K562 (cell line): Measurements from ENCODE around the gene CD68. TPM values are rescaled to one million over a fixed set of nuclear protein-coding genes. Genes with fewer than 3 reads are reported as not detected.

ENCODE experiments used
- C11orf30 ChIP-seq: fragments of 450-650 bp; IDR thresholded peaks from 2 replicates; pipeline ENCODE4 v1.6.1; 2016; ENCODE audit warnings: low read depth, mild to moderate bottlenecking
- DEAF1 ChIP-seq: fragments of 450-650 bp; formaldehyde crosslinking; IDR thresholded peaks from 2 replicates; pipeline ENCODE4 v1.4.0; 2020; ENCODE audit warnings: mild to moderate bottlenecking, moderate library complexity
- E2F8 ChIP-seq: fragments of 450-650 bp; IDR thresholded peaks from 2 replicates; pipeline ENCODE4 v1.7.1; 2018; ENCODE audit warnings: mild to moderate bottlenecking, low read depth; ENCODE audit not compliant: partially characterized antibody
- ETV1 ChIP-seq: fragments of 450-650 bp; conservative IDR thresholded peaks from 2 replicates; pipeline ENCODE4 v1.6.1; 2016; ENCODE audit warnings: missing genetic modification characterization, control low read depth, low read depth, missing compliant biosample characterization
- FIP1L1 ChIP-seq: fragments of 200-400 bp; formaldehyde crosslinking; IDR thresholded peaks from 2 replicates; pipeline ENCODE4 v1.6.1; 2018; ENCODE audit warnings: mild to moderate bottlenecking, low read depth, low read length; ENCODE audit not compliant: poor library complexity, severe bottlenecking
- FOXK2 ChIP-seq, 2 experiments: fragments of 450-650 bp; IDR thresholded peaks in 1 of 2; conservative IDR thresholded peaks in 1 of 2; 2 replicates each; pipeline ENCODE4 v1.6.1; 2016; ENCODE audit warnings: low read depth in 2 of 2, mild to moderate bottlenecking in 1 of 2
- GMEB1 ChIP-seq: fragments of 250-450 bp; sonication (Bioruptor Pico); IDR thresholded peaks from 2 replicates; pipeline ENCODE4 v1.4.0; 2020; ENCODE audit warnings: mild to moderate bottlenecking
- NR2C2 ChIP-seq, 2 experiments: fragments of 200-800 bp in 1 of 2; sonication (Bioruptor generic) in 1 of 2; sonication (generic) in 1 of 2; formaldehyde crosslinking in 1 of 2; IDR thresholded peaks; 2 replicates each; pipeline versions ENCODE4 v1.6.1 to v1.8.0; 2016 to 2022; ENCODE audit warnings: mild to moderate bottlenecking in 1 of 2, missing compliant biosample characterization in 1 of 2, missing genetic modification characterization in 1 of 2, missing genetic modification reagents in 1 of 2
- RFX5 ChIP-seq: IDR thresholded peaks from 2 replicates; pipeline ENCODE4 v1.6.1; 2011; ENCODE audit warnings: low read depth, mild to moderate bottlenecking, improper control_type of control experiment, low read length
- RNF2 ChIP-seq: sonication (generic); IDR thresholded peaks from 2 replicates; pipeline ENCODE4 v1.6.1; 2016
- TSC22D4 ChIP-seq: fragments of 450-650 bp; IDR thresholded peaks from 2 replicates; pipeline ENCODE4 v1.6.1; 2016; ENCODE audit warnings: missing genetic modification characterization, missing biosample characterization, control low read depth
- ZBTB49 ChIP-seq: sonication (generic); formaldehyde crosslinking; IDR thresholded peaks from 2 replicates; pipeline ENCODE4 v1.8.0; 2022; ENCODE audit warnings: missing genetic modification reagents, mild to moderate bottlenecking, borderline replicate concordance
- ZC3H11A ChIP-seq: IDR thresholded peaks from 2 replicates; pipeline ENCODE4 v1.6.1; 2012; ENCODE audit warnings: low read depth, low read length, improper control_type of control experiment
- ZKSCAN3 ChIP-seq: fragments of 250-450 bp; sonication (Bioruptor Pico); IDR thresholded peaks from 2 replicates; pipeline ENCODE4 v1.4.0; 2020
- ZNF134 ChIP-seq: fragments of 250-450 bp; sonication (Bioruptor Pico); conservative IDR thresholded peaks from 2 replicates; pipeline ENCODE4 v1.4.0; 2020
- ZNF408 ChIP-seq: fragments of 250-450 bp; sonication (Bioruptor Pico); IDR thresholded peaks from 2 replicates; pipeline ENCODE4 v1.4.0; 2020; ENCODE audit warnings: low read depth, mild to moderate bottlenecking, moderate library complexity
- polyA plus RNA-seq, 8 experiments: library from polyadenylated mRNA; depleted of rRNA in 4 of 8; stranded (reverse) in 5 of 8; unstranded in 3 of 8; fragments of >200 nt; fragmentation: Nextera tagmentation in 2 of 8; fragmentation: Illumina TruSeq in 1 of 8; extraction: Ambion mirVana in 2 of 8; extraction: Trizol in 1 of 8; gene quantifications; 2 replicates each; pipeline versions ENCODE4 v1.2.1 to v1.2.3, GENCODE V29; 2011 to 2014; ENCODE audit warnings: inconsistent platforms in 1 of 8, missing spikeins in 1 of 8
- total RNA-seq, 7 experiments: library from RNA; depleted of rRNA in 6 of 7; stranded (reverse); fragments of >200 nt in 6 of 7; fragmentation: Illumina TruSeq in 2 of 7; extraction: Trizol in 2 of 7; gene quantifications; 2 replicates each; pipeline versions ENCODE4 v1.2.1 to v1.2.3, GENCODE V29; 2011 to 2021; ENCODE audit warnings: low replicate concordance in 1 of 7

The CD68 gene
- total and polyA plus RNA-seq, 9 of the 15 experiments (the other 6 are each of a cell fraction or from before 2014, with no cell fraction given): 28.2 to 89.8 (median 37.7) TPM

GRCh38 chr17:7579001-7579833, at the start of gene CD68 (continued):
- TF ChIP-seq C11orf30: peak; percentile 17; the same call in 1 of the 2 replicates
- no peak for TF ChIP-seq ZKSCAN3
- no peak for TF ChIP-seq TSC22D4 (tag)
- TF ChIP-seq FIP1L1: peak; percentile 26
- TF ChIP-seq RNF2: 0 out of 2 replicates have a peak, but pooled peaks have one; percentile 18
- no peak for TF ChIP-seq GMEB1 (CRISPR knock-in tag)
- no peak for TF ChIP-seq ZNF408
- TF ChIP-seq NR2C2 (CRISPR knock-in tag; IDR thresholded peaks at IDR 0.05): no peak
- 0 out of 2 replicates have a peak, but pooled peaks have one; percentile 42 for TF ChIP-seq NR2C2 (tag; IDR thresholded peaks at IDR 0.05)
- peak; percentile 82 for TF ChIP-seq E2F8
- no peak for TF ChIP-seq DEAF1 (CRISPR knock-in tag)
- peak; percentile 20; the same call in 1 of the 2 replicates for TF ChIP-seq ETV1
- TF ChIP-seq FOXK2 (conservative IDR thresholded peaks at IDR 0.05 in 1 of 2, IDR thresholded peaks at IDR 0.05 in 1 of 2; ENCODE audit: low read depth in 2 of 2): peak; percentile 70 to 74
- TF ChIP-seq ZC3H11A: no peak
- TF ChIP-seq ZBTB49 (CRISPR knock-in tag): no peak
- no peak for TF ChIP-seq RFX5
- 0 out of 2 replicates have a peak, but pooled peaks have one; percentile 26 for TF ChIP-seq ZNF134
